GM21825 (cell line): ENCODE results near the gene THAP11.
"Not testable (repeated sequence)": the region's sequence is repeated elsewhere in the genome, so short reads cannot be mapped to it uniquely, and the experiment has no call there.

ENCODE experiments used
- ATAC-seq: cut with Tn5 transposase; IDR thresholded peaks from one replicate; pipeline ENCODE4 v1.9.1; 2021; ENCODE audit warnings: mild to moderate bottlenecking, moderate library complexity; ENCODE audit not compliant: unreplicated experiment

THAP11 gene

DNA sequence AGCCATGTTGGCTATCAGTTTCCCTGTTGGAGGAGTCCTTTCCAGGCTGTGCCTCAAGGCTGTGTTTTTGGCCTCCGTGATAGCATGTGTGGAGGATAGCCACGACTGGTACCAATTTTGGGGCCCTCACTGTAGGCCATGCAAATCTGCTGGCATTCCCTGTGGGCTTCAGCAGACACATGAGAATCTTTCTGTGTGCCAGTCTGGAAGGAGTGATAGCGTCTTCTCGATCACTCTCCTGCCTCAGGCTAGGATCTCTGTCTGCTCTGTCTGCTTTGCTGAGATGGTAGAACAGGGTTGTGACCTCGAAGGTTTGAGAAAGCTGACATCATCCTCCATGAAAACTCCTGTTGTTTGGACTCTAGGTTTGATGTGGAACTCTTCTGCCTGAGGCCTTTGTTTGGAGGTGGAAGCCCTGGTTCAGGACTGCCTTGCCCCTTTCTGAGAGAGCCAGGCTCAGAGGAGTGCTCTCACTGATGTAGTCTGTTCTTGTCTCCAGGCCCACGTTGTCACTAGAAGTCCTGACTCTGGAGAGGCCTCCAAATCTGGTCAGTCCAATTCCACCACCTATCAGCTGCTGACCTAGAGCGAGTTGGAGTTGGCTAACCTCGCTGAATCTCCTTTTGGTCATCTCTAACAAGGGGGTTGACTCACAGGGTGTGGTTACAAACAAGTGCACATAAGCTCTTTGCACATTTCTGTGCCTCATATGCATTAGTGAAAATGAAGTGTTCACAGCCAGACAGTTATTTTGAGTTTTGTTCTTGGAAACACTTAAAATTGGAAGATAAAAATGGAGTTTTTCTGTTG lies 18.7 kb downstream of the THAP11 start:
- ATAC-seq, result no peak

DNA sequence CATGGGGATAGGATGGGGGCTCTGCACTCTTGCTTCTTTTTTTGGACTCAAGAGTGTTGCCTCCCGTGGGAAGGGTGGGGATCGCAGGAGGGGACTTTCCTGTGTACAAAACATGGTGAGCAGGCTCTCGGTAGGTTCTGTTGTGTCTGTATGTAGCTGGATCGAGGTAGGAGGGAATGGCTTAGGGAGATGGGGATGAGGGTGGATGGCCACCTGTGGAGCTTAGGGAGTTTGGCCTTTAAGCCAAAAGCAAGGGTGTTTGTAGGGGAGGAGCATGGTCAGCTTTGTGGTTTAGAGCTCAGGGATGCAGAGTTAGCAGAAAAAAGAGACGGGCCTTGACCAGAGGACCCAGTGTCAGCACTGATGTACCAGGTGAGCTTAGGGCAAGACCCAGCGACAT lies 19.8 kb downstream of the THAP11 start:
- ATAC-seq, result no peak

DNA sequence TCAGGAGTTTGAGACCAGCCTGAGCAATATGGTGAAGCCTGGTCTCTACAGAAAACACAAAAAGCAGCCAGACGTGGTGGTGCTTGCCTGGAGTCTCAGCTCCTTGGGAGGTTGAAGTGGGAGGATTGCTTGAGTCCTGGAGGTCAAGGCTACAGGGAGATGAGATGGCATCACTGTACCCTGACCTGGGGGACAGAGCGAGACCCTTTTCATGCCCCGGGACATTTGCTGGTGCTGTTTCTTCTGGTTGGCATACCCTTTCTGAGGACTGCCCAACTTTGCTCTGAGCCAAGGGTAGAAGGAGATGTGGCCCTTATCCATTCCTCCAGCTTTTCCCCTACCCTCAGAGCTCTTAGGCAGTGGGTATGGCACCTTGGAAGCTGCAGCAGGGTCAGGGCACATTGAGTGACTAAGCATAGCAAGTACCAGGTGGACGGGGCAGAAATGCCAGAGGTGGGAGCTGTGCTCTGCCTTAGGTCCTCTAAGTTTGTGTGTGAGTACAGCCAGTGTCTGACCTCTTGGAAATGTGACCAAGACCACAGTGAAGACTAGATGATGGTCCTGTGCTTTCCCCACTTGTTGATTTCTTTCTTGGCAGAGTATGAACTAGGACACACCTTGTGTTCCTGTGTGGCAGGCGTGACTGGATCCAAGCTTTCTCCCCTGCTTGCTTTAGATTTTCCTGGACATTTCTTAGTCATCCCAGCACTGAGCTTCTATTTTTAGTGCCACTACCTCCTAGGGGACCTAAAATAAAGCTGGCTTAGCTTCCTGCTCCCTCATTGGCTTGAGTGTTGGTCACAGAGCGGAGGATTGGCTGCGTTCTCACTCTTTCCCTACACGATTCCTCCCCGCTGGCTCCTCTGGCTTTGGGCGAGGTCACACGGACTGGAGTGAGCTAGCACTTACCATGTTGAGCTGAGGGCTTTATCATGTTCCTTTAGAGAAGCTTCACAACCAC lies 20.8 kb downstream of the THAP11 start:
- ATAC-seq, result no peak

DNA sequence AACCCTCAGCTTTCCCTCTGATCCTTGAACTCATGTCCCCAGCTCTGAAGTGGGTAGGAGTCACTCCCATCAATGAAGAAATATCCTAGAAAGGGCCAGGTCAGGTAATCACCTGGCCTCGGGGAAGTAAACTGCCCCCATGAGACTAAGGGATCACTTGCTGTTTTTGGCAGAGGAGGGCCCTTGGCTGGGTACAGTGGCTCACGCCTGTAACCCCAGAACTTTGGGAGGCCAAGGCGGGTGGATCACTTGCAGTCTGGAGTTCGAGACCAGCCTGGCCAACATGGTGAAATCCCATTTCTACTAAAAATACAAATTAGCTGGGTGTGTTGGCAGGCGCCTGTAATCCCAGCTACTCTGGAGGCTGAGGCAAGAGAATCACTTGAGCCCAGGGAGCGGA lies 21.9 kb downstream of the THAP11 start:
- ATAC-seq, result not testable (repeated sequence)

DNA sequence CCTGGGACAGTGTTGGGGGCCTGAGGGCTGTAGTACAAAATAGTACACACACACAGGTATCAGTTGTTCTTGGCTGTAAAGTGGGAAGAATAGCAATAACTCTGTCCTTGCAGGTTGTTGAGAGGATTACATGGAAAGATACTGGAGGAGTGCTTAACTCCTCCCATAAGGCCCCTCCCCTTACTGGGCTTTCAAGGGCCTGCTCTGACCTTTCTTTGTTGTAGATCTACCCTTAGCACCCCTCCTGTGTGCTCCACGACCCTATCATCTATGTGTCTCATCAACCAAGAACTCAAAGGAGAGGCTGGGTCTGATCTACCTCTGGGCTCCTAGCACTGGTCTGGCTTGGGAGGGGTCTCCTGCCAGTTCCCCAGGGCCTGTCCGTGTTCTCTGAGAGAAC lies 22.5 kb downstream of the THAP11 start:
- no peak for ATAC-seq

DNA sequence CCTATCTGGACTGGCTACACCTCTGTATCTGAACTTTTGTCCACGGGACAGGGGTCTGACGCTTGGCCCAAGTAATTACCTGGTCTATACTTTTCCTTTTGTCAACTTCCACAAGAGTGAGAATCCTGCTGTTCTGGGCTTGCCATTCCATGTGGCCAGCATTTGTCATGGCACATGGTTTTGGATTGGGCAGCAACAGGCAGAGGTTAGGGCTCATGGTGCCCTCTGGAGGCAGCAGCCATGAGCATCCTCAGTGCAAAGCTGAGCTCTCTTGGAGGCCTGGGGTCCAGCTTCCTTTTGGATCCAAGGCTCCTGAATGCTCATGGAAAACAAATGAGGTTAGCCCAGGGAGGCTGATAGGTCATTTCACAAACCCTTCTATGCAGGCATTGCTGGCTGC lies 23.2 kb downstream of the THAP11 start:
- ATAC-seq, result no peak

DNA sequence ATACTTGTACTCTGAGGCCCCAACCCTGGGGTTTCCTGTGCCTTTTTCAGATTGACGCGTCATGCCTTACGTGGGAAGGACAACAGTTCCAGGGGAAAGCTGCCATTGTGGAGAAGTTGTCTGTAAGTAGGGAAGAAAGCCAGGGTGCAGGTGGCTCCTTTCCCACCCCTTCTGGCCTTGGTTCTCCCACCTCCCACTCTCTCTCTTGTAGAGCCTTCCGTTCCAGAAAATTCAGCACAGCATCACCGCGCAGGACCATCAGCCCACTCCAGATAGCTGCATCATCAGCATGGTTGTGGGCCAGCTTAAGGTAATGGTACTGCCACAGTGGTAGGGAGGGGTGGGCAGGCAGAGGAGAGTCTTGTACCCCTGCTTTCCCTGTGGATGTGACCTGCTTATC lies 26.2 kb downstream of the THAP11 start:
- no peak for ATAC-seq

DNA sequence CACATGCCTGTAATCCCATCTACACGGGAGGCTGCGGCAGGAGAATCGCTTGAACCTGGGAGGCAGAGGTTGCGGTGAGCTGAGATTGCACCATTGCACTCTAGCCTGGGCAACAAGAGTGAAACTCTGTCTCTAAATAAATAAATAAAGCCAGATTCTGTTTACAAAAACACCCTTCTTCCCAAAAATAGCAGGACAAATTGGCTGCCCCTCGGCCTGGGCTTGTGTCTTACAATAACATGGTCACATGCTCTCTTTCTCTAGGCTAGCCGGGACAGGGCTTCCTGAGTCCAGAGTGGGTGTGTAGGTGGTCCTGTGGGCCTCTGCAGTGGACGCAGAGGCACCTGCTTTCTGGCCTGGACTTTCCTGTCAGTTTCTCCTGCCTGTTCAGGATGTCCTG lies 27.5 kb downstream of the THAP11 start:
- no peak for ATAC-seq

DNA sequence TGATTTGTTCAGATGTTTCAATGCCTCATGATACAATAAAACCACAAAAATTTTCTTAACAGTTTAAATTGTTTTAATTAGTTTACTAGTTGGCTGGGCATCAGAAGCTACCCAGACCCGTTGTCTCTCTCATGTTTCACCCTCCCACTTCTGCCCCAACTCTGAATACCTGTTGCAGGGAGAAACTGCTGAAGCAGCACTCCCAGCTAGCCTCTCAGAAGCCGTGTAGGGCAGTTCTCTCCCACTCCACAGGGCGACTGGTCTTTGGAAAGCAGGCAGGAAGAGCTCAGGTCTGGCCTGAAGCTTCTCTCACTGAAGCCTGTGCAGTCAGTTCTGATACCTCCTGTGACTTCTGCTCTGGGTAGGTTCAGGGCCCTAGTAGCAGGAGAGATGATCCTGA lies 29.1 kb downstream of the THAP11 start:
- no peak for ATAC-seq

DNA sequence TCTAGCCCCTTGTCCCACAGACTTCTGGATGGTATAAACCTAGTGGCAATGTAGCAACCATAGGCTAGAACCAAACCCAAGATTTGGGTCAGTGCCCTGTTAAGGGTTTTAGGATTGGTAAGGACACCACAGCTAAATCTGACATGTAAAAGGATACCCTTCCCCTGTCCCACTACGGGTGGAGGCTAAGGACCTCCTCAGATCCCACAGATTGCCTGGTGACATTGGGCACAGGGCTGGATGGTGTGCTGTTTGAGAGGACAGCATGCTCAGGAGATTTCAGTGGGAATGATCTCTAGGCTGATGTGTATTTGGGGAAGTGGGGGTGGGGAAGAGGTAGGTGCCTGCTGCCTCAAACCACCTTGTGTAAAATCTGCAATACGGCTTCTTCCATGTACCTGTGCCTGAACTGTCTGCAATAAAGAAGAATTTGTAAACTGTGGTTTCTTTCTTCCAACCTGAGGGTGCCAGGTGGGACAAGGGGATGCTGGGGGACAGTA lies 30.1 kb downstream of the THAP11 start:
- no peak for ATAC-seq

DNA sequence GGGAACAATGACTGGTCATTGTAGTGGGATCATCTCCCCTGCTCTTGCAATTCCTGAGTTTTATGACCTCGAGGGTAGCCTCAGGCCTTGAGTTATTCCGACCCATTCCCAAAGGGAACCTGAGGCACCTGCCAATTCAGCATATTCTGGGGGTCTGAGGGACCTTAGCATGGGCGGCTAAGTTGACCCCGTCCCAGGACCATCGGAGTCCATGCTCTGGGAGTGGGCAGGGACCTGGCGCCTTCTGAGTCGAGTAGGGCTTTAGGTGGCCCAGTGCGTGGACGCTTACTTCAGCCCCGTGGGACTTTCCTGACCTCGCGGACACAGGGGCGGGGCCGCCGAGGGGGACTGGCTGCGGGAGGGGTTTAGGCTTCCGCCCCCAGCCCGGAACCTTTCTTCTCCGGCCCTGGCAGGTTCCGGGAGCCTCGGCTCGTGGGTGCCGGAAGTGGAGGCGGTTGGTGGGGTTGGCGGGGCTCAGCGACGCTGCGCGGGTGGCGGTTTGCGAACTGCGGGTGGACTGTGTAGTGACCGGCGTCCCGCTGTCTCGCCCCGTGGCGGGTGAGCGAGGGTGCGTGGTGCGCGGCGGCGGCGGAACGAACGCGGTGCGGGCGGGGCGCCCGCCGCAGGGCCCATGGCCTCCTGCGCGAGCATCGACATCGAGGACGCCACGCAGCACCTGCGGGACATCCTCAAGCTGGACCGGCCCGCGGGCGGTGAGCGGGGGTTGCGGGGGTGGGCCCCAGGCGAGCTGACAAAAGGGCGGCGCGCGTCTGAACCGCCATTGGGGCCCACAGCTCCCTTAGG lies 30.7 kb downstream of the THAP11 start, which contains the start of gene EDC4:
EDC4 (plus strand) TSS at position 422 of the 804 bp plus-strand sequence; CDS start at position 632, 210 bp downstream.
- ATAC-seq, result peak; percentile 56

DNA sequence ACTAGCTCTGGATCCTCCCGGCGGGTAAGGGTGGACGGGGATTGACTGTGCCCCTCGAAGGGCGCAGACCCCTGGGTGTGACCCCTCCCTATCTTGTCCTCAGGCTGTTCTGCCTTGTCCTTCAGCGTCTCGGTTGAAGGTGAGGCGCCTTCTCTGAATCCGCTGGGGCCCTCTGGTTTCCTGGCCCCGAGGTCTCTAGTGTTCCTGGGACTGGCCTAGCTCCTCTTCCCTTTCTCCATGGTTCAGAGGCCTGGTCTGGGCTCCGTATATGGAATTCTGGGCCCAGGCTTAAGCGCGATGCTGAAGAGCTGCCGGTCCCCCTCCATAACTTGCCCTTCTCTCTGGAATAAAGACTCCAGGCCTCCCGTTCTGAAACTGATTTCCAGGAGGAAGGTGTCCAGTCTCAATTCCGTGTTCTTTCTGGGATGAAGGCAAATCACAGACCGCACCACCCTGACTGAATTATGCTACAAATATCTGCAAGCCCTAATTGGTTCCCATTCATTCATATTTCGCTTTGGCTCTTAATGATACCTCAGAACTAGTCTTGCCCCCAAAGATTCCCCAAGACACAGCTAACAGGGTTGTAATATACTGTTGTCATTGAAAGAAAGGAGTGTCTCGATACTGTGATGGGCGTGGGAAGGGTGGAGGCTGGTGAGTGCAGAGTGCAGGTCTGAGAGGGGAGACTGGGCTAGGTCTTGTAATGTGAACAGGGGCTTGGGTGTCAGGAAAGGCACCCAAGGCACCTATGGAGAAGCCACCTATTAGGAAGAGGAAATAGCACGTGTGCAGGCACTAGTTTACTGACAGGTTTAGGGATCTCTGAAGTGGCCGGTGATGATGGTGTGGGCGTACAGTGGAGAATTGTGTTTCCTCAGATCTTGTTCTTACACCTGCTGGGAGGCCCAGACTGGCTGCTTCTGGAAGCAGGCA lies 31.6 kb downstream of the THAP11 start:
- ATAC-seq, result no peak

DNA sequence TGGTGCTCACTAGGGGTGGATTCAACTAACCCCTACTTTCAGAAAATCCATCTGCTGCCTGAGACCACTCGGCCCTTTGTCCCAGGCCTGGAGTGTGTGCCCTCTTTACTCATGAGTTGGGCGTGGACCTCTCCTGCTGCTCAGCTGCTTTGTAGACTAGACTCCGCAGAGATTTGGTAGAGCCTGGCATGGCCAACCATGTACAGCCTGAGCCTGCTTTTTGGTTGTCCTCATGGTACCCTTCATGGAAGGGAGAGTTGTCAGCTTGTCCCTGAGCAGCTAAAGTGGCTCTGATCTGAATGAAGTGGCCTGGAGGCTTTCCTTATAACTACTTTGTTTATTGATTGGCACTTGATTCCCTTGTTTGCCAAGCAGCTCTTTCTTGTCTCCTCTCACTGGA lies 32.3 kb downstream of the THAP11 start:
- no peak for ATAC-seq

DNA sequence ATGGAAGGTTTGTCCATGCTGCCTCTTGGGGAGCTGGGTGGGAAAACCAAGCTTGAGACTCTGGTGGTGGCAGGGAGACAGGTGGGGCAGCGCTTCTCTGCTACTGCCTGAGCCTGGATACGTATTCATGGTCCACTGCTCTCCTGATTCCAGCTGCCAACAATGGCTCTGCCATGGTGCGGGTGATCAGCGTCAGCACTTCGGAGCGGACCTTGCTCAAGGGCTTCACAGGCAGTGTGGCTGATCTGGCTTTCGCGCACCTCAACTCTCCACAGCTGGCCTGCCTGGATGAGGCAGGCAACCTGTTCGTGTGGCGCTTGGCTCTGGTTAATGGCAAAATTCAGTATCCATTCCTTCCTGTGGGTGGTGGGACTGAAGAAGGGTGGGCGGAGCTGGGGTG lies 34.9 kb downstream of the THAP11 start:
- no peak for ATAC-seq

DNA sequence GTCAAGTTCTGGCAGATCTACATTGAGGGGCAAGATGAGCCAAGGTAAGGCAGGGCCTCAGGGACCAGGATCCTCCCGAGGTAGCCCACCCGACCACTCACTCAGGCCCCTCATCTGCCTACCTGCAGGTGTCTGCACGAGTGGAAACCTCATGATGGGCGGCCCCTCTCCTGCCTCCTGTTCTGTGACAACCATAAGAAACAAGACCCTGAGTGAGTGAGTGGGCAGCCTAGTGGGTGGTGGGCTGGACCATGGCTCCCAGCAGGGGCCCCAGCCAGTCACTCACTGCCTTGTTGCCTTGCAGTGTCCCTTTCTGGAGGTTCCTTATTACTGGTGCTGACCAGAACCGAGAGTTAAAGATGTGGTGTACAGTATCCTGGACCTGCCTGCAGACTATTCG lies 36.1 kb downstream of the THAP11 start:
- ATAC-seq, result no peak

DNA sequence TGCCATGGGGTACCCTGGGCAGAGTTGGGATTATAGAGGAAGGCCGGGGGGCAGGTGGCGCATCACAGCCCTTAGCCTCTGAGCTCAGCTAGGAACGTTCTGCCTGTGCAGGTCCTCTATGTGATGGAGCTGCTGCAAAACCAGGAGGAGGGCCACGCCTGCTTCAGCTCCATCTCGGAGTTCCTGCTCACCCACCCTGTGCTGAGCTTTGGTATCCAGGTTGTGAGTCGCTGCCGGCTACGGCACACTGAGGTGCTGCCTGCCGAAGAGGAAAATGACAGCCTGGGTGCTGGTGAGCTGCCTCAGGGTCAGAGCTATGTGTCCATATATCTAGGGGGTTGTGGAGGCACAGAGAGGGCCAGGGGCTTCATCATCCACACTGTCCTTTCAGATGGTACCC lies 36.7 kb downstream of the THAP11 start:
- ATAC-seq, result no peak

DNA sequence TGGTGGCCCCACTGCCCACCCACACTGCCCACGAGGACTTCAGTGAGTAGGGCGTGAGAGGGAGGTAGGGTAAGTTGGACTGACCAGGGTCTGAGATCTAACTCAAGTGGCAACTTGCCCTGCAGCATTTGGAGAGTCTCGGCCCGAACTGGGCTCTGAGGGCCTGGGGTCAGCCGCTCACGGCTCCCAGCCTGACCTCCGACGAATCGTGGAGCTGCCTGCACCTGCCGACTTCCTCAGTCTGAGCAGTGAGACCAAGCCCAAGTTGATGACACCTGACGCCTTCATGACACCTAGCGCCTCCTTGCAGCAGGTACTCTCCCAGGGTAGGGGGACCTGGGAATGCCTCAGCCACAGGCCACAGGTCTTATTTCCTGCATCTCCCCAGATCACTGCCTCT lies 37.3 kb downstream of the THAP11 start:
- no peak for ATAC-seq

DNA sequence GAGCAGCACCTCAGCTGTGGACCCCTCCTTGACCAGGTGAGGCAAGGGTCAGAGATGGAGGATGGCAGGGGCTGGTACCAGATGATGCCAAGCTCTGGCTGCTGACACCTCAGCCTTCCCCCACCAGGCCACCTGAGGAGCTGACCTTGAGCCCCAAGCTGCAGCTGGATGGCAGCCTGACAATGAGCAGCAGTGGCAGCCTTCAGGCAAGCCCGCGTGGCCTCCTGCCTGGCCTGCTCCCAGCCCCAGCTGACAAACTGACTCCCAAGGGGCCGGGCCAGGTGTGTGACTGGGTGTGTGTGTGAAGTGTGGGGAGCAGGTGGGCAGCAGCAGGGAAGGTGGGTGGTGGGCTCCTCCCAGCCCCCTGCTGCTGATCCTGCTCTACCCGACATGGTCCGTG lies 37.8 kb downstream of the THAP11 start:
- no peak for ATAC-seq

DNA sequence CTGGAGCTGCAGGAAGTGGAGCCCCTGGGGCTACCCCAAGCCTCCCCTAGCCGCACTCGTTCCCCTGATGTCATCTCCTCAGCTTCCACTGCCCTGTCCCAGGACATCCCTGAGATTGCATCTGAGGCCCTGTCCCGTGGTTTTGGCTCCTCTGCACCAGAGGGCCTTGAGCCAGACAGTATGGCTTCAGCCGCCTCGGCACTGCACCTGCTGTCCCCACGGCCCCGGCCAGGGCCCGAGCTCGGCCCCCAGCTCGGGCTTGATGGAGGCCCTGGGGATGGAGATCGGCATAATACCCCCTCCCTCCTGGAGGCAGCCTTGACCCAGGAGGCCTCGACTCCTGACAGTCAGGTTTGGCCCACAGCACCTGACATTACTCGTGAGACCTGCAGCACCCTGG lies 38.5 kb downstream of the THAP11 start:
- ATAC-seq, result no peak
